Fibroblast of lung (primary cell): Measurements from ENCODE around the gene GMEB1.

Experiments
- CTCF ChIP-seq, 2 donors: IDR thresholded peaks in 1 of 2; conservative IDR thresholded peaks in 1 of 2; 1 replicate in 1 of 2; 2 replicates in 1 of 2; pipeline ENCODE4 v1.5.1; 2011 to 2012; ENCODE audit warnings: low read length in 2 of 2, control low read depth in 1 of 2, inconsistent platforms in 1 of 2, low read depth in 1 of 2, mild to moderate bottlenecking in 1 of 2
- EZH2 ChIP-seq: IDR thresholded peaks from 2 replicates; pipeline ENCODE4 v1.5.1; 2012; ENCODE audit warnings: low read length, control low read depth, mild to moderate bottlenecking; ENCODE audit errors: missing control alignments

- TF ChIP-seq CTCF (conservative IDR thresholded peaks at IDR 0.05 in 1 of 2, IDR thresholded peaks at IDR 0.05 in 1 of 2; ENCODE audit: low read depth in 1 of 2, low read length in 2 of 2): no peak
- no peak for TF ChIP-seq EZH2
Measured at GRCh38 chr1:28703629-28704028, 35.0 kb downstream of the GMEB1 start.
